GM12878 (cell line): Measurements from ENCODE around the gene DOC2B. TPM values are rescaled to one million over a fixed set of nuclear protein-coding genes. Genes with fewer than 3 reads are reported as not detected.

Experiments used
- ATAC-seq: fragments of 200-7000 bp; cut with Tn5 transposase; 3 replicates; pipeline ENCODE4 v1.9.1; 2020; ENCODE audit warnings: mild to moderate bottlenecking, moderate library complexity
- BruUV-seq: library from RNA; stranded (reverse); fragments of 400-500 nt; replicated peaks from 2 replicates; lab custom pipeline; 2021; lab: Mats Ljungman, UMichigan
- CTCF ChIA-PET: fragments of 300-600 bp; sonication (Branson Sonifier 250); formaldehyde crosslinking; extraction: SDS; loops from one replicate; lab custom pipeline; 2021; ENCODE audit warnings: inconsistent platforms; lab: Yijun Ruan, JAX
- POLR2A ChIA-PET: fragments of 350-600 bp; formaldehyde crosslinking; extraction: SDS; loops from one replicate; lab custom pipeline; 2021; ENCODE audit warnings: inconsistent platforms; lab: Charles Lee
- RAD21 ChIA-PET: fragments of 300-600 bp; sonication (Branson Sonifier 250); formaldehyde crosslinking; loops from one replicate; lab custom pipeline; 2023; ENCODE audit warnings: antibody characterized with exemption; ENCODE audit not compliant: unreplicated experiment; lab: Charles Lee
- SMC1A ChIA-PET: fragments of 300-600 bp; sonication (Branson Sonifier 250); formaldehyde crosslinking; loops from one replicate; lab custom pipeline; 2023; ENCODE audit not compliant: unreplicated experiment, uncharacterized antibody; lab: Charles Lee
- DNase-seq: peaks from one replicate; pipeline ENCODE4 v3.0.0-alpha.2; 2011; ENCODE audit warnings: low read depth, low spot score
- FAIRE-seq: peaks from 3 replicates; lab custom pipeline; 2011; peaks lifted over from hg19 to GRCh38; lab: Jason Lieb, UNC
- H2AFZ ChIP-seq: 2 replicates; pipeline ENCODE4 v1.6.0; 2011; ENCODE audit warnings: low read depth, low read length, control low read depth; ENCODE audit not compliant: control insufficient read depth
- H3K27ac ChIP-seq: 2 replicates; pipeline ENCODE4 v1.5.1; 2011; ENCODE audit warnings: control low read depth; ENCODE audit not compliant: control insufficient read depth, insufficient read depth
- H3K27me3 ChIP-seq, 2 experiments: replicated peaks in 1 of 2; 2 replicates each; pipeline versions ENCODE4 v1.6.0 to v1.6.1; 2011; ENCODE audit warnings: low read length in 1 of 2; ENCODE audit not compliant: control insufficient read depth in 2 of 2, insufficient read depth in 2 of 2
- H3K36me3 ChIP-seq, 2 experiments: 2 replicates each; pipeline ENCODE4 v1.5.1; 2011; ENCODE audit warnings: low read length in 1 of 2; ENCODE audit not compliant: control insufficient read depth in 2 of 2, insufficient read depth in 2 of 2
- H3K4me1 ChIP-seq: 2 replicates; pipeline ENCODE4 v1.6.1; 2011; ENCODE audit warnings: mild to moderate bottlenecking, low read length, moderate library complexity, mixed read lengths; ENCODE audit not compliant: control insufficient read depth, insufficient read depth
- H3K4me2 ChIP-seq: 2 replicates; pipeline ENCODE4 v1.6.0; 2011; ENCODE audit warnings: control low read depth; ENCODE audit not compliant: control insufficient read depth, insufficient read depth
- H3K4me3 ChIP-seq: fragments of 200-600 bp; sonication (generic); 2 replicates; pipeline ENCODE4 v1.5.1; 2016
- H3K79me2 ChIP-seq: 2 replicates; pipeline ENCODE4 v1.6.0; 2011; ENCODE audit warnings: low read length; ENCODE audit not compliant: control insufficient read depth, insufficient read depth
- H3K9ac ChIP-seq: 2 replicates; pipeline ENCODE4 v1.8.0; 2011; ENCODE audit warnings: low read length, control low read depth, mixed read lengths; ENCODE audit not compliant: control insufficient read depth, insufficient read depth
- H3K9me3 ChIP-seq: replicated peaks from 3 replicates; pipeline ENCODE4 v1.5.1; 2011; ENCODE audit warnings: mild to moderate bottlenecking, low read length; ENCODE audit not compliant: control insufficient read depth, insufficient read depth
- H4K20me1 ChIP-seq: 2 replicates; pipeline ENCODE4 v1.6.0; 2011; ENCODE audit not compliant: control insufficient read depth, insufficient read depth
- SUZ12 ChIP-seq: fragments of 200-600 bp; sonication (generic); IDR thresholded peaks from one replicate; pipeline ENCODE4 v1.6.1; 2018; ENCODE audit warnings: antibody characterized with exemption, mild to moderate bottlenecking; ENCODE audit not compliant: unreplicated experiment
- ZBTB4 ChIP-seq: fragments of 450-650 bp; formaldehyde crosslinking; IDR thresholded peaks from 2 replicates; pipeline ENCODE4 v1.4.0; 2022; ENCODE audit warnings: mild to moderate bottlenecking, moderate library complexity
- WGBS: methylation state at CpG from one replicate; pipeline ENCODE4 v1.1.6; 2016; ENCODE audit warnings: low lambda C conversion rate; ENCODE audit not compliant: insufficient replicate concordance, insufficient coverage; ENCODE audit errors: missing lambda C conversion rate; 5-methylcytosine and 5-hydroxymethylcytosine counted together
- in situ Hi-C: fragments of 300-500 bp; cut with MboI; formaldehyde crosslinking; loops from 9 replicates; pipeline ENCODE4 v1.14.3; 2018; ENCODE audit warnings: mixed read lengths
- intact Hi-C: fragments of 100-400 bp; cut with micrococcal nuclease; formaldehyde crosslinking; loops from one replicate; pipeline ENCODE4 v1.14.2; 2022; ENCODE audit not compliant: unreplicated experiment
- polyA plus RNA-seq, 11 experiments: library from polyadenylated mRNA; depleted of rRNA in 4 of 11; unstranded in 6 of 11; stranded (reverse) in 5 of 11; fragments of >200 nt; fragmentation: Nextera tagmentation in 4 of 11; fragmentation: Illumina TruSeq in 1 of 11; extraction: Ambion mirVana in 4 of 11; extraction: Trizol in 1 of 11; gene quantifications; 1 replicate in 1 of 11; 2 replicates in 10 of 11; pipeline versions ENCODE4 v1.2.1 to v1.2.3, GENCODE V29; 2011 to 2016; ENCODE audit warnings: inconsistent platforms in 2 of 11, missing spikeins in 2 of 11, low read depth in 1 of 11
- total RNA-seq, 4 experiments: library from RNA; depleted of rRNA in 3 of 4; stranded (reverse); fragments of >200 nt in 3 of 4; fragmentation: Illumina TruSeq in 1 of 4; extraction: Trizol in 1 of 4; gene quantifications; 2 replicates each; pipeline versions ENCODE4 v1.2.1 to v1.2.3, GENCODE V29; 2013 to 2021

Gene DOC2B
- total and polyA plus RNA-seq, 10 of the 15 experiments (the other 5 are each of a cell fraction or from before 2014, with no cell fraction given) = not detected

- FAIRE-seq = no peak
- ChIA-PET RAD21 (no interaction called here), POLR2A (no interaction called here), CTCF (no interaction called here), SMC1A (no interaction called here)
- BruUV-seq = no TSS peak
- H3K79me2 ChIP-seq = no peaks in the 10 kb centered on the region
- ATAC-seq = no peak
- 48% methylated on average over 41 of the region's 112 CpGs for WGBS
- no peak overlapping the region for H3K4me3 ChIP-seq
- H3K9me3 ChIP-seq = no peaks in the 10 kb centered on the region
- in situ Hi-C loops = no loop called here
- H3K4me2 ChIP-seq = no peak overlapping the region
- no peak for DNase-seq
- peaks cover 2% of the 10 kb centered on the region; the same call in 1 of the 2 replicates for H3K4me1 ChIP-seq
- TF ChIP-seq ZBTB4 (CRISPR knock-in tag) = no peak
- peak; percentile 76 for TF ChIP-seq SUZ12
- no peaks in the 10 kb centered on the region for H3K36me3 ChIP-seq
- intact Hi-C loops = no loop called here
- no peak overlapping the region for H3K27ac ChIP-seq
- H3K27me3 ChIP-seq = peaks cover 0 to 5% of the 10 kb centered on the region in 2 experiments; a peak in 3 of 4 replicates
- H2AFZ ChIP-seq = no peak overlapping the region
- no peak overlapping the region for H3K9ac ChIP-seq
- no peaks in the 10 kb centered on the region for H4K20me1 ChIP-seq
Observed at GRCh38 chr17:180381-181244, 837 bp downstream of the DOC2B start.
